Measurements from ENCODE around the gene TNFAIP8. TPM values are rescaled to one million over a fixed set of nuclear protein-coding genes. Genes with fewer than 3 reads are reported as not detected.

The TNFAIP8 gene
- polyA plus RNA-seq, 1 of the 3 experiments (the other 2 are of a cell fraction), result 31.3 TPM

GRCh38 chr5:119319401-119319800, 36.4 kb upstream of the TNFAIP8 start:
- H4K20me1 ChIP-seq (ENCODE audit: insufficient read depth), result no peaks in the 10 kb centered on the region
- peaks cover 11 to 30% of the 10 kb centered on the region in 2 experiments for H3K4me1 ChIP-seq (ENCODE audit: control insufficient read depth in 1 of 2, insufficient read depth in 2 of 2, low read depth in 1 of 2, low read length in 1 of 2)
- no peak overlapping the region for H3K27ac ChIP-seq (ENCODE audit: low read depth in 2 of 2, low read length in 1 of 2)
- DNase-seq, result no peak
- no peaks in the 10 kb centered on the region for H3K27me3 ChIP-seq (ENCODE audit: insufficient read depth)
- H3K79me2 ChIP-seq (ENCODE audit: insufficient read depth), result peaks cover 41% of the 10 kb centered on the region
- H3K9me3 ChIP-seq, result no peaks in the 10 kb centered on the region
- H2AFZ ChIP-seq (ENCODE audit: low read depth), result no peak overlapping the region
- POLR2A ChIA-PET, result no interaction called here
- WGBS (ENCODE audit: low lambda C conversion rate), result 91% methylated on average over 5 of the region's 5 CpGs
- no peak for TF ChIP-seq FOXM1 (IDR thresholded peaks at IDR 0.05; ENCODE audit: low read depth)
- TF ChIP-seq, protein P1, sequence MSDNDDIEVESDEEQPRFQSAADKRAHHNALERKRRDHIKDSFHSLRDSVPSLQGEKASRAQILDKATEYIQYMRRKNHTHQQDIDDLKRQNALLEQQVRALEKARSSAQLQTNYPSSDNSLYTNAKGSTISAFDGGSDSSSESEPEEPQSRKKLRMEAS (IDR thresholded peaks at IDR 0.05; ENCODE audit: low read depth), result no peak
- no peak for TF ChIP-seq EP300 (IDR thresholded peaks at IDR 0.05; ENCODE audit: borderline replicate concordance in 1 of 2, low read depth in 1 of 2, low read length in 1 of 2)
- TF ChIP-seq USF2 (IDR thresholded peaks at IDR 0.05; ENCODE audit: borderline replicate concordance, low read depth, low read length), result no peak
- no peak for TF ChIP-seq MXI1 (IDR thresholded peaks at IDR 0.05; ENCODE audit: low read depth, low read length)
- no peak for TF ChIP-seq SIN3A (IDR thresholded peaks at IDR 0.05; ENCODE audit: borderline replicate concordance, low read depth, low read length)
- TF ChIP-seq IRF3 (IDR thresholded peaks at IDR 0.05; ENCODE audit: low read depth, low read length), result no peak
- TF ChIP-seq RCOR1 (IDR thresholded peaks at IDR 0.05; ENCODE audit: low read length), result no peak
- TF ChIP-seq JUND (IDR thresholded peaks at IDR 0.05), result no peak
- TF ChIP-seq, protein P2, sequence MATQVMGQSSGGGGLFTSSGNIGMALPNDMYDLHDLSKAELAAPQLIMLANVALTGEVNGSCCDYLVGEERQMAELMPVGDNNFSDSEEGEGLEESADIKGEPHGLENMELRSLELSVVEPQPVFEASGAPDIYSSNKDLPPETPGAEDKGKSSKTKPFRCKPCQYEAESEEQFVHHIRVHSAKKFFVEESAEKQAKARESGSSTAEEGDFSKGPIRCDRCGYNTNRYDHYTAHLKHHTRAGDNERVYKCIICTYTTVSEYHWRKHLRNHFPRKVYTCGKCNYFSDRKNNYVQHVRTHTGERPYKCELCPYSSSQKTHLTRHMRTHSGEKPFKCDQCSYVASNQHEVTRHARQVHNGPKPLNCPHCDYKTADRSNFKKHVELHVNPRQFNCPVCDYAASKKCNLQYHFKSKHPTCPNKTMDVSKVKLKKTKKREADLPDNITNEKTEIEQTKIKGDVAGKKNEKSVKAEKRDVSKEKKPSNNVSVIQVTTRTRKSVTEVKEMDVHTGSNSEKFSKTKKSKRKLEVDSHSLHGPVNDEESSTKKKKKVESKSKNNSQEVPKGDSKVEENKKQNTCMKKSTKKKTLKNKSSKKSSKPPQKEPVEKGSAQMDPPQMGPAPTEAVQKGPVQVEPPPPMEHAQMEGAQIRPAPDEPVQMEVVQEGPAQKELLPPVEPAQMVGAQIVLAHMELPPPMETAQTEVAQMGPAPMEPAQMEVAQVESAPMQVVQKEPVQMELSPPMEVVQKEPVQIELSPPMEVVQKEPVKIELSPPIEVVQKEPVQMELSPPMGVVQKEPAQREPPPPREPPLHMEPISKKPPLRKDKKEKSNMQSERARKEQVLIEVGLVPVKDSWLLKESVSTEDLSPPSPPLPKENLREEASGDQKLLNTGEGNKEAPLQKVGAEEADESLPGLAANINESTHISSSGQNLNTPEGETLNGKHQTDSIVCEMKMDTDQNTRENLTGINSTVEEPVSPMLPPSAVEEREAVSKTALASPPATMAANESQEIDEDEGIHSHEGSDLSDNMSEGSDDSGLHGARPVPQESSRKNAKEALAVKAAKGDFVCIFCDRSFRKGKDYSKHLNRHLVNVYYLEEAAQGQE (IDR thresholded peaks at IDR 0.05; ENCODE audit: low read depth, low read length), result no peak
- no peak for TF ChIP-seq POLR2AphosphoS5 (IDR thresholded peaks at IDR 0.05; ENCODE audit: low read depth, low read length)
- TF ChIP-seq FOSL2 (IDR thresholded peaks at IDR 0.05; ENCODE audit: borderline replicate concordance, low read depth), result no peak
- TF ChIP-seq NFIC (IDR thresholded peaks at IDR 0.05; ENCODE audit: borderline replicate concordance), result no peak
- H3K36me3 ChIP-seq (replicated peaks in 1 of 2; ENCODE audit: control insufficient read depth in 1 of 2, insufficient read depth in 2 of 2, low read length in 1 of 2), result peaks cover 0 to 4% of the 10 kb centered on the region in 2 experiments
- H3K9me2 ChIP-seq, result no peaks in the 10 kb centered on the region
- H3K4me3 ChIP-seq (ENCODE audit: low read depth in 2 of 2, low read length in 1 of 2), result no peak overlapping the region
- no peak overlapping the region for H3K9ac ChIP-seq
- CTCF ChIA-PET, result no interaction called here
- no peak overlapping the region for H3K4me2 ChIP-seq
- H3F3A ChIP-seq (replicated peaks; ENCODE audit: insufficient read depth), result peaks cover 15% of the 10 kb centered on the region

Measured in SK-N-SH (cell line).